Muscle of arm (tissue), 12 donors: ENCODE data around the gene AUTS2. TPM values are rescaled to one million over a fixed set of nuclear protein-coding genes. Genes with fewer than 3 reads are reported as not detected.
"Not testable (repeated sequence)": the region's sequence is repeated elsewhere in the genome, so short reads cannot be mapped to it uniquely, and the experiment has no call there.

Source experiments
- DNase-seq: peaks from one replicate; pipeline ENCODE4 v3.0.0-alpha.2; 2013
- polyA plus RNA-seq, 12 donors: library from polyadenylated mRNA; unstranded; fragments of 120-200 nt; gene quantifications; one replicate each; pipeline ENCODE4 v1.2.1, GENCODE V29; 2013; ENCODE audit not compliant: insufficient read length in 12 of 12

Gene AUTS2
- polyA plus RNA-seq, 12 donors: 60.0 to 182 (median 86.6) TPM

DNA sequence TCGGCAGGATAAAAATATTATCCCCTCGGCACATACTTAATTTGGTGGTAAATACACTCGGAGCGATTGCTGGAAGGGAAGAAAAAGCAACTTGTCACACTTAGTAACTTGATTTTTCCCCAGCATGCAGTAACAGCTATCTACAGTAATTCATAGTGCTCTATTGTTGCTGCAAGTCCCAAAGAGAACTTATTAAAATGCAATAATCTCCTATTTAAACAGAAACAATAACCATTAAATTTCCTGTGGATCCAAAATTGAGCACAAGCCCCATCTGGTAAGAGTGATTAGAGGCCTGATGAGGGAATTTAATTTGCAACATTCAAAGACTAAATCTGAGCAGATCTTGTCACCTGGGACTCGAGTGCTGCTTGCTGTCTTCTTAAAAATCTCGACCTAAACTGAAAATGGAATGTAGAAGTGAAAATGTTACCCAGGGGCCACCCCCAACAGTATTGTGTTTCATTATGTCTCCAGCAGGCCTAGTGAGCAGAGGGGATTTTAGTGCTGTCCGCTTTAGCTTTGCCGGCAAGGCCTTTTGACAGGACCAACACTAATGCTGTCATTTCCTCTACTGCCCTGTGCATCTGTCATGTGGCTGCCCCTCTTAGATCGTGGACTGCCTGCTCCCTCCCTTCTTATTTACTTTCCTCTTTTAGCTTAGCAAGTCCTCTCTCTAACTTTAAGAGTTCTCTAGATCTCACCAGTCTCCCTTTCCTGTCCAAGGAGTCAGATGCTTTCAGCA lies 639.7 kb downstream of the AUTS2 start:
- peak; percentile 33 for DNase-seq

DNA sequence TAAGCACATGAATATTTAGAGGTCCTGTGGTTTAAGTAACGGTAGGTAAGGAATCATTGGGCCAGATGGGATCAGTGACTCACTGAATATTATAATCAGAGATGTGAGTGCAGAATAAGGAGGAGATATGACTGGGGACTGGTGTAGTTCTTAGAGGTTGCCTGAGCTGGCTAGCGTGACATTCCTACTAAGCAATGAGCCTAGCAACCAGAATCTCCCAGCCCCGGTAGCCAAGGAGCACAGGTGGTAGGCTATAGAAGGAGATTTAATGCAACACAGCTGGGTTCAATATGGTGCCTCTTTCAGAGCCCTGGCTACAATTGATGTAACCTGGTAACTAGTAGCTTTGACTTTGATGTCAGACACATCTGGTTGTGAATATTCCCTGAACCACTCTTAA lies 641.6 kb downstream of the AUTS2 start:
- no peak for DNase-seq

DNA sequence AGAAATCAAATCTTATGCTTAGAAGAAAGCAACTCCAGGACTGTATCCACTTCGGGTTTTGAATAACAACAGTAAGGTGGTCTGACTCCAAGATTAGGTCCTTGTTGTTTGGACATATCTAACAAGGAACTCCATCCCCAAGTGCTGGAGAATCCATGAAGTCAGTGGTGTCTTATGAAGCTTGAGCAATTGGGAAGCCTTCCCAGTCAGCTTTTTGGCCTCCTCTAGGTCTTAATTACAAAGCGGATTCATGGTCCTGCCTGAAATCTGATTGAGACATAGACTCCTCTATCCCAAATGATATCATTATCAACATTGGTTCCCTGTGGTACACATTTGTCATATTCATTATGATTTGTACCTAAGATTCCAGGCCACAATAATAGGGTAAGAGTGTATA lies 642.6 kb downstream of the AUTS2 start:
- DNase-seq: no peak

DNA sequence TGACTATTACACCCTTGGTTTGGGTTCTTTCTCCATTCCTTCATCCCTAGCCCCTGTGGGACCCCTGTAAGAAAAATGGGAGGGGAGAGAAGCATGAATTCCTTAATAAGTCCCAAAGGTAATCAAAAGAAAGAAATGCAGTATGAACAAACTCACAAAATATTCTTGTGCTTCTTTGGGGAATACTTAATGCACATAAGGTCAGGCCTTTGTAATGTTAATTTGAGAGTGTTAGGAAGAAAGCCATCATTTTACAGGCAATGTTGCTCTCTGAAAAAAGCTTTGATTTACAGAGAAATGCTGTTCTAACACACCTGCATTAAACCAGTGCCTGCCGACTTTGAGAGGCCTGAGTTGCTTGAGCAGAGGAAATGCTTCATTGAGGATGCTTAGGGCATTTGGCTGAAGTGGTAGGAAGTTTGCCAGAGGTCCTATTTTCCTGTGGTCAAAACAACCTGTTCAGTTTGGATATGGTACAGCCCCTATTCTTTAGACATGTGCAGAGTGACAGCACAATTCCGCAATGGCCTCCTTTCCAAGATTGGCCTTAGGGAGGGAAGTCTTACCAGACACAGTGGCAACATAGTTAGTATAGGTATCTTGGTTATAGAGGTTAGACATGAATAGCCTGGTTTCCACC lies 643.4 kb downstream of the AUTS2 start:
- DNase-seq: no peak

DNA sequence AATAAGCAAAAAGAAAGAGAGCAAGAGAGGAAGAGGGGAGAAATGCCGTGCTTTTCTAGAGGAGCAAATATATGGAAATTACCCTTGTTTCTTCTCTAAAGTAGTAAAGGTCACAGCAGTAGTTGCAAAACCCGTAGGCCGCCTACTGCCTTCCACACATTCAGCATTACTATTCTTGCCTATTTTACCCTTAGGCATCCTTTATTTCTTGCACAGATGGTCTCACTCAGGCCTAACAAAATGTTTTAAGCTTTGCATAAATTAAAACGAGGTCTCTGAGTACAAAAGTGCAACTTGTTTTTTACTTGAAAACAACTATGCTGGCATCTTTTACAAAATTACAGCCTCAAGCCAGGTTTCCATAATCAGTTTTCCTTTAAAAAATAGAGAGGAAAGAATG lies 644.6 kb downstream of the AUTS2 start:
- no peak for DNase-seq

DNA sequence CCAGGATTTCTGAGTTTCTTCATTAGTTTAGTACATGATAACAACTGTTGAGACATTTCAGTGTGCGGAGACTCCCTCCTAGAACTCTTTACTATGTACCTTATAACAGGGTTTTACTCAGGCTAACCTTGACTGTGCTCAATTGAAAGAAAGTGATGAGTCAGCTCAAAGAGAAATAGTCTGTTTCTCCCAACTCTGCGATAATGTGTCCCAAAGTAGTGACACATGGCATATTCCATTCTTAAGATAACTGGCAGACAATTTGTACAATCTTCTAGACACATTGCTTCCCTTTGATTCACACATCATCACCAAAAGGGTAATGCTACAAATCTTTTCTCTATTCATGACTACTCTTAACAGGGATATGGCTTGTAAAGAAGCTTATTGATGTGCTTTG lies 645.2 kb downstream of the AUTS2 start:
- DNase-seq: no peak

DNA sequence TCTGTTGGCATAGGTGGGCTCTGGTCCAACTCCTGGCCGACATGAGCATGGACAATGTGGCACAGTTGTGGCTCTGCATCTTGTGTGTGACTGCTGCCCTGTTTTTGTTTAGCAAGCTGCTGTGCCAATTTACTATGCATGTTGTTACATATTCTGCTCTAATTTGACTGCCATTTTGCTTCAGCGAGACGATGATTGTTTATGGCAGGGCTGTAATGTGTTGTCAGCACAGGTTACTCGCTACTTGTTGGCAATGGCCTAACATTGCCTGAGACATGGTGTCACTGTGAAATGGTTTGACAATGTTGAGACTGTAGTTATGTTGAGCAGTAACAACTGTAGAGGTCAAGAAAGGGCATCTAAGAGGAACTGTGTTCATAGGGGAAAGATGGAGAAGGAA lies 659.6 kb downstream of the AUTS2 start:
- no peak for DNase-seq

DNA sequence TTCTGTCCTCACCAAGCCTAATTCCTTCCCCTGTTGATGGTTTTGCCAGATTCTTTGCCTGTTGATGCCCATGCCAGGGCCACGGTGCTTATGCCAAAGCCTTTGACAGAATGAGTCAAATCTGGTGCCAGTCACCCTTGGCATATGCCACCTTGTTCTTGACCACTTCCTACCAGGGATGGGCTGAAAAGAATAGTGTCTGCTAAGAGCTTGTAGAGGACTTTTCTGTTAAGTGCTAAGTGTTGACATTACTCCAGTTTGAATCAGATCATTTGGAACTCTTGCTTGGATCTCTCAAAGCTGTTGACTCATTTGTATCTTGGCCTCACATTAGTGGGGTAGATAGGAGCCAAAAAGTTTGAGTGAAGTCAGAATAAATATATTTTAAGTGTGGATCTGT lies 661.2 kb downstream of the AUTS2 start:
- DNase-seq: peak; percentile 47

DNA sequence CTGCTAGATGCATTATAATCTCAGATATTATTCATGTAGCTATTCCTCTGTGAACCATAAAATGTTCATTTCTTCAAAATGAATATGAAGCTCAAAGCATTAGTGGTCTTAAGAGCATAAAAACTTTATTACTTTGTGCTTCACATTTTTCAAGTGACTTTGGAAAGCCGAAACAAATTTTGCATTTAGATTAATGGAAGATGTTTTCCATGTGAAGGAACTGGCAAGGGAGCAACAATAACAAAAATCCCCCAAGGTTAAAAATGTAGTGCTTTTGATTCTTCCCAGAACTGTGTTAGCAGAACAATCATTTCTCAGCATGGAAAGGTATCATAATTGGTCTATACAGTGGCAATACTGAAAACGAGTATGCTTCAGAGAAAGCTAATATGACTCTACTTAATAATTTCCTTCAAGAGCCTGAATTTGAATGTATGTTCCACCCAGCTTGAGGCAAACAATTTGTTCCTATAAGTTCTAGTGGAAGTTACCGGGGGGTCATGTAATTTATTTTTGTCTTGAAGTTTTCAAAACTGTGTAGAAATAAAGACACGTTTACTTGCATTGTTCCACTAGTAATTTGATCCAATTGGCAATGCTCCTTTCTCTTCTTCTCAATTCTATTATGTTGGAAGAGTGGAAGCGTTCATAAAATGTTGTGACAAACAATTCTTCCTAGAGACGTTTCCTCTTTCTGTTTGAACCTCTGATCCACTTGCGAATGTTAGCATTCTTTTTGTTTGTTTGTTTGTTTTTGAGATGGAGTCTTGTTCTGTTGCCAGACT lies 665.4 kb downstream of the AUTS2 start:
- no peak for DNase-seq

DNA sequence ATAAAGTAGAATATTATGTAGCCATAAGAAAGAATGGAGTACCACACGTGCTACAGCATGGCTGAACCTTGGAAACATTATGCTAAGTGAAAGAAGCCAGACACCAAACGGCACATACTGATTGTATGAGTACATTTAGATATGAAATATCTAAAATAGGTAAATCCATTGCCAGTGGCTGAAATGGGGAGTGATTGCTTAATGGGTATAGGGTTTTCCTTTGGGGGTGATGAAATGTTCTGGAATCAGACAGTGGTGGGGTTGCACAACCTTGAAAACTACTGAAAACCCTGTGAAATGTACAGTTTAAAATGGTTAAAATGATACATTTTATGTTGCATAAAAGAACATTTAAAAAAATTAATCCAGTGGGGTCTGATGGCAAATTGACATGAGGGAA lies 667.9 kb downstream of the AUTS2 start:
- DNase-seq: no peak

DNA sequence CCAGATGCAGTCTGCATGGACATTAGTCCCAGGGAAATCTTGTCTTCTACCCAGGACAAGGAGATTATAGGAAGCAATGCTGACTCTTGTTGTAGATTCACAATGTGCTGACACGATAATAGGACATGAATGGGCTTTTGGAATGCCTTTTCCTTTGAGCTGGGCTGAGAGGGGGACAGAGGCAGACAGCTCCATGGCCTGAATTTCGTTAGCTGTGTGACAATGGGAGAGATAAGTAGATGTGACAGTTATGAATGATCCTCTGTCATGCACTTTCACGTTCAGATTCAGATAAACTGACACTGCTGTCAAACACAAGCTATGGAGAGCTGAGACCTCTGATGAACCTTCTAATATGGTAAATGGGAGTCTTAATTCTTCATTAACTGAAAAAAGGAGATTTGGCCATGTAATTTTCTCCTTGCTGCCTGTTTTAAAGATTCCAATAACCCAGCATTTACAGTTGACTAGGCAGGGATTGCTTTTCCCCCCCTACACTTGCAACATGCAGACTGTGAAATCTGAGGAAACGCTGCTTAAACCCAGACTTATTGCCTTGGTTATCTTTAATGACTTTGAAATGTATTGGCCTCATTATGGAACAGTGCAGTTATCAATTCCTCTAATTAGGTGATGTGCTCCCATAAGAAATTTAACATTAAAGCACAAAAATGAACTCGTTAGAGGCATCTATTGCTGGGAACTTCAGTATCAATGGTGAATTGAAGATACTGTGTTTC lies 669.3 kb downstream of the AUTS2 start:
- DNase-seq: no peak

DNA sequence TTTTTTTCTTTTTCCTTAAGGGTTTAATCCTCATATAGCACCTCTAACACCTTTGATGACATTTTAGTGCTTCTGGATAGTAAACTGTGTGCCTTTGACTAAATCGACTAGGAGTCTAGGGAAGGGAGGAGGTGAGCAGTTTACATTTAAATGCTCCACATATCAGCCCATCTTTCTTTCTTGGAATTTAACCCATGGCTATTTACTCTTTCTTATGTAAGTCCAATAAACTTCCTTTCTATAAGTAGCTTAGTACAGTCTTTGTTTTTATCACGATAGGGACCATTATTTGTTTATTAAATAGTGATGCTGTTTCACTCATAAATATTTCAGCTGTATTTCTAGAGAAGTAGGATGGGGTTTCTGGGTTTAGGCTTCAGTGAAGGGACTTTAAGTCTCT lies 669.9 kb downstream of the AUTS2 start:
- no peak for DNase-seq

DNA sequence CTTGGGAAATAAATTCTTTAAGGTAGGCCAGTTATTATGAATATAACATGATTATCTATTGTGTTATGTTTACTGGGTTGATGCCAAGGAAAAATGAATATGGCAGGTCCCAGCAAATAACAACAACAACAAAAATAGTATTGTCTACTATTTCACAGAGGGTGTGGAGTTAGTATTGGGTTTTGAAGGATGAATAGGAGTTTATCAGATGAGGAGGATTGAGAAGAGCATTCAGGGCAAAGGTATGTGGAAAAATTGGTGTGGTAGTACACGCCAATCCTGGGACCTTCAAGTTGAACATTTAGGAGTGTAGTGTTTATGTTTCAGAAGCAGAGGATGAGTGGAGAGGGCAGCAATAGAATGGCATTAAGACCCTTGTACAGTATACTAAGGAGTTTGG lies 671.9 kb downstream of the AUTS2 start:
- no peak for DNase-seq

DNA sequence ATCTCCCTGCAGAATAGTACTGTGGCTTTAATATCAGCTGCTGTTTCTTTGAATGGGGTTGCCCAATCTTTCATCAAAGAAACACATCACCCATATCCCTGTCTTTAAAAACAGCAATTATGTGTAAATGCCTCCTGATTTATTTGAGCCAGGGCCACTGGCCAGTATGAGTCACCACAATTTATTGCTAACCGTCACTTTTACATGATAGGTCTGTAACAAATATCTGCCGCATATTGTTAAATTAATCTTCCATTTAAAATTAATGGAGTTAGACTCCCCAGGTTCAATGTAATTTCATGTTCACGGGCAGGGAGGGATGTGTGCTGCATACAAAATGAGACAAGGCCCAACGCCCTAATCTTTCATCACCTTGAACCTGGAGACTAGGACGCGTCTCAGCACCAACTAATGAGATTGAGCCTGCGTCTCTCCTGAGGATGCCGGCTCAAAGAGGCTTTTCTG lies 673.4 kb downstream of the AUTS2 start:
- DNase-seq: no peak

DNA sequence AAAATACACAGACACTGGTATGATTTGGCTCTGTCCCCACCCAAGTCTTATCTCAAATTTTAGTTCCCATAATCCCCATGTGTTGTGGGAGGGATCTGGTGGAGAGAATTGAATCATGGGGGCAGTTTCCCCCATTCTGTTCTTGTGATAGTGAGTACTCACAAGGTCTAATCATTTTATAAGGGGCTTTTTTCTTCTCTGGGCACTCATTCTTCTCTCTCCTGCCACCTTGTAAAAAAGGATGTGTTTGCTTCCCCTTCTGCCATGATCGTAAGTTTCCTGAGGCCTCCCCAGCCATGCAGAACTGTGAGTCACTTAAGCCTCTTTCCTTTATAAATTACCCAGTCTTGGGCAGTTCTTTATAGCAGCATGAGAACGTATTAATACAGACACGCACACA lies 677.3 kb downstream of the AUTS2 start:
- not testable (repeated sequence) for DNase-seq

DNA sequence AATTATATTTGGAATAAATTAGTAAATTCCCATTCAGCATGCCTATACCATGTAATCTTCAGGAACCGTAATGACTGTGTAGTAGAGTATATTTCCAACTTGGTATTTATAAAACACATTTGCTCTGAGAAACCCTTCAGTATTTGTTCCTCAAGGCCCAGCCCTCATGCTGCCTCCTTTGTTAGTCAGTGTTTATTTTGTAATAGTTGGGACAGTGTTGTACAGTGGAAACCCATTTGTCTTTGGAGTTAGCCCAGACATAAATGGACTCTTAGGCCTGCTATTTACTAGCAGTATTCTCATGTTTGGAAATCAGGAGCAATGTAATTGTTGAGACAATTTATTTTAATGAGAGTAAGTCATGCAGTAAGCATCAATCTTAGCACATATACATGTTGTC lies 686.9 kb downstream of the AUTS2 start:
- DNase-seq: no peak

DNA sequence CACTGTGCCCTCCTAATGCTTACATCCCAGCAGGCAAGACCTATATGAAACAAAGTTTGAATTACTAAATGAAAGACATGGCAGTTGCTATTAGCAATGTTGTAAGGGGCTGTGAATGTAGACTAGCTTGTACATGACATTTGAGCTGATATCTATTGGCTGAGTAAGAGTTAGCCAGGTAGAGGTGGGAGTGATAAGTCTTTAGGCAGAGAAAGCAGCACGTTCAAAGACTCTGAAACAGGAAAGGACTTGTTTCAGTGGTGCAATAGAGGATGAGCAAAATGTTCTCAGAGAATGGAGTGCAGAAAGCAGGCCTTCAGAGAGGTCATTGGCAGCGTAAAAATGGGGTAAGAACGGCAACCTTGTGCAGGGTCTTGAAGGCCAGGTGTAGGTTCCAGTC lies 687.6 kb downstream of the AUTS2 start:
- no peak for DNase-seq

DNA sequence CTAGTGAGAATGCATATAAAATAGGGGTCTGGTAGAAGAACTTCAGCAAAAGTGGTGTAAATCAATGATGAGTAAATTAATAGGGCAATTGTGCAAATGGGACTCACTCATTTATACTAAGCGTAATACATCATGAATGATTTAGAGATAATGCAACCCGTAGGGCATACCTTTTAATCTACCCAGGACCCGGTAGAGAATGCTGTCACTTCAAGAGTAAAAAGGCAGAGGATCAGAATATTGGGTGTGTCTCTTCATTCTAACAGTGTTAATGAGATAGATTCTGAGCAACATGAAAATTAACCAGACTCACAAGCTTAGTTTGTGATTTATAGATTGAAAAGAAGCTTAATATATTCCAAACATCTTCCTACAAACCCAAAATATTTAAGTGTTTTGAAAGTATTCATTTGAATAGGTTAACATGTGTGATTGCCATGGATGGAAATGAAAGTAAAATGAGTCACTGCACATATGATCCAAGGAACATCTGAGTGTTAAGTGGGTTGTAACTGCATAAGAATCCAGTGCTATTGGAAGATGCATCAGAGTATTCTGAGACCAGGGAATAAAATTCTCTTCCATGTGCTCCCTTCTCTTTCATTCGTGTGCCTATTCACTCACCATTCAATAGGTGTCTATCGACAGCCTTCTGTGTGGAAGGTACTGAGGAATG lies 690.6 kb downstream of the AUTS2 start:
- peak; percentile 45 for DNase-seq

DNA sequence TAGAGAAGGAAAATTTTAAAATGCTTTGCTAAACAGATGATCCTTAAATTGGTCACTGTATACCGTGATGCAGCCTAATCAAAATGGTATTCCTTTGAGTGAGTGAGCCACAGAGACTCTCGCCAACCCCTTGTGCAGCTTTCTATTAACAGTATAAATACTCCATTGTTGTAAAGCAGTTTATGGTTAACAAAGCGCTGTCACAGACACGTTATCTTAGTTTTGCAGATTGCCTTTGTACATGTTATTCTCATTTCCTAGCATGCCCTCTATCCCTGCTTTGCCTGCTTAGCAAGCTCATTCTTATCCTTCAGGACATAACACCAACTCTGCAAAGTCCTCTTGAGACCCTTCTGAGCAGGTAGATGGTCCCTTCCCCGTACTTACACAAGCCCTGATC lies 694.4 kb downstream of the AUTS2 start:
- no peak for DNase-seq

DNA sequence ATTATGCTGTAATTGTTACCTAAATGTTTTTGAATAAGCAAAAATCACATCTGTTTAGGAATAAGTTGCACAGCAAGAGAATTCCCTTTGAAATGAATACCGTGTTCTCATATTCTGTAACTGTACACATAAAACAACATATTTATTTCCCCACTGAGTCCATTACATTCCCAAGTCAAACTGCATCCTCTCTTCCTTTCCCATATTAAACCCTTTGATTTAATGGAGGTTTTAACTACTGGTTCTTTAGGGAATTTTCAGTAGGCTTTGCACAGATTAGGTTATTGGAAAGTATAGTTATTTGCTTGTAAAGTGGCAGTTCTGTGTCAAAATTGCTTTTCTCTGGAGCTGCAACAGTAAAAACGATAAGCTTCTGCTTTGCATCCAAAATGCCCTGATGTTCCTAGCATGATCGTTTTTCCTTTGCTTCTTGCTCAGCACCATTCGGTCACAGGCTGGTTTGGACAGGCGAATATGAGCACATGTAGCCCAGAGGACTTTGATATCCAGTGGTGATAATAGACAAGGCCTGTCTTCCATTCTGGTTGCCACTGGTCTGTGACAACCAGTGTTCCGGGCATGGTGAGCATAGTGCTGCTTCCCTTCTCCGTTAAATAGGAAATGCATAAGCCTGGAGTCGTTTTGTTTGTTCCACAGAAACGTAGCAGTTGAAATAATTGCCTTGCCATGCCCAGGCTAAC lies 696.1 kb downstream of the AUTS2 start:
- no peak for DNase-seq
